KBM-7 (cell line): ENCODE results near the gene SP110.
"Not testable (repeated sequence)": the region's sequence is repeated elsewhere in the genome, so short reads cannot be mapped to it uniquely, and the experiment has no call there.

Source experiments
- DNase-seq: peaks from one replicate; pipeline ENCODE4 v3.0.0-alpha.2; 2015
- in situ Hi-C: fragments of 300-500 bp; cut with MboI; formaldehyde crosslinking; loops from 2 replicates; pipeline ENCODE4 v1.14.3; 2020; ENCODE audit warnings: low sequenced_read_pairs, low pct_unique_long_range_greater_than_20kb, mixed read lengths

Gene SP110

GRCh38 chr2:230137902-230138539 lies 81.8 kb downstream of the SP110 start:
- DNase-seq, result no peak
- in situ Hi-C loops, result no loop called here

GRCh38 chr2:230135130-230135525 lies 84.7 kb downstream of the SP110 start:
- in situ Hi-C loops, result no loop called here

GRCh38 chr2:230134496-230135129 lies 85.2 kb downstream of the SP110 start:
- DNase-seq, result peak; percentile 74
- in situ Hi-C loops, result no loop called here

More at GRCh38 chr2:230135130-230135525, 84.7 kb downstream of the SP110 start:
- no peak for DNase-seq

- in situ Hi-C loops, result no loop called here
Observed at GRCh38 chr2:230131366-230131765, 88.4 kb downstream of the SP110 start.

GRCh38 chr2:230130668-230131364 lies 89.0 kb downstream of the SP110 start:
- DNase-seq, result no peak
- in situ Hi-C loops, result no loop called here

More at GRCh38 chr2:230131366-230131765, 88.4 kb downstream of the SP110 start:
- no peak for DNase-seq

- in situ Hi-C loops, result no loop called here
- no peak for DNase-seq
Observed at GRCh38 chr2:230129343-230129742, 90.4 kb downstream of the SP110 start.

GRCh38 chr2:230128623-230129342 lies 91.0 kb downstream of the SP110 start:
- in situ Hi-C loops, result no loop called here

GRCh38 chr2:230127195-230127594 lies 92.6 kb downstream of the SP110 start:
- DNase-seq, result no peak
- in situ Hi-C loops, result no loop called here

More at GRCh38 chr2:230128623-230129342, 91.0 kb downstream of the SP110 start:
- DNase-seq, result no peak

- peak; percentile 84 for DNase-seq
- in situ Hi-C loops, result no loop called here
Observed at GRCh38 chr2:230124757-230125431, 94.9 kb downstream of the SP110 start.

- no peak for DNase-seq
- in situ Hi-C loops, result no loop called here
Observed at GRCh38 chr2:230124235-230124634, 95.5 kb downstream of the SP110 start.

GRCh38 chr2:230120376-230120775 lies 99.4 kb downstream of the SP110 start:
- DNase-seq, in situ Hi-C loops: not testable (repeated sequence)

- in situ Hi-C loops, result not testable (repeated sequence)
Observed at GRCh38 chr2:230119827-230120226, 100.0 kb downstream of the SP110 start.

More at GRCh38 chr2:230119827-230120226, 100.0 kb downstream of the SP110 start:
- DNase-seq, result not testable (repeated sequence)
